Keratinocyte (primary cell): ENCODE results near the gene SC5D. TPM values are rescaled to one million over a fixed set of nuclear protein-coding genes. Genes with fewer than 3 reads are reported as not detected.

ENCODE experiments used
- DNase-seq: peaks from one replicate; pipeline ENCODE4 v3.0.0-alpha.2; 2011; ENCODE audit warnings: low read depth, missing footprints, low spot score
- FAIRE-seq: peaks from 2 replicates; lab custom pipeline; 2011; peaks lifted over from hg19 to GRCh38; lab: Jason Lieb, UNC
- H2AFZ ChIP-seq: 2 replicates; pipeline ENCODE4 v1.6.0; 2012; ENCODE audit warnings: low read length, control low read depth, inconsistent platforms; ENCODE audit not compliant: control insufficient read depth
- H3K27ac ChIP-seq: 2 replicates; pipeline ENCODE4 v1.5.1; 2011; ENCODE audit warnings: low read length; ENCODE audit not compliant: control insufficient read depth, insufficient read depth
- H3K27me3 ChIP-seq: 3 replicates; pipeline ENCODE4 v1.6.0; 2011; ENCODE audit warnings: low read length; ENCODE audit not compliant: control insufficient read depth, insufficient read depth; ENCODE audit errors: extremely low read depth
- H3K36me3 ChIP-seq, 2 experiments: 2 replicates in 1 of 2; 3 replicates in 1 of 2; pipeline ENCODE4 v1.5.1; 2011; ENCODE audit warnings: low read length in 2 of 2, mild to moderate bottlenecking in 1 of 2; ENCODE audit not compliant: control insufficient read depth in 2 of 2, insufficient read depth in 2 of 2; ENCODE audit errors: extremely low read depth in 1 of 2
- H3K4me1 ChIP-seq: 3 replicates; pipeline ENCODE4 v1.5.1; 2011; ENCODE audit warnings: low read length; ENCODE audit not compliant: control insufficient read depth, insufficient read depth; ENCODE audit errors: extremely low read depth
- H3K4me2 ChIP-seq: 3 replicates; pipeline ENCODE4 v1.6.0; 2011; ENCODE audit warnings: low read depth, low read length; ENCODE audit not compliant: control insufficient read depth, insufficient read depth; ENCODE audit errors: extremely low read depth
- H3K4me3 ChIP-seq, 3 experiments: fragments of 200-600 bp in 1 of 3; sonication (generic) in 1 of 3; 2 replicates in 2 of 3; 3 replicates in 1 of 3; pipeline ENCODE4 v1.5.1; 2011 to 2016; ENCODE audit warnings: low read length in 3 of 3, mild to moderate bottlenecking in 3 of 3, control low read depth in 2 of 3, inconsistent platforms in 1 of 3, low read depth in 1 of 3, mixed read lengths in 1 of 3, mixed run types in 1 of 3, moderate library complexity in 1 of 3; ENCODE audit not compliant: control insufficient read depth in 2 of 3, insufficient read depth in 2 of 3; ENCODE audit errors: extremely low read depth in 1 of 3
- H3K79me2 ChIP-seq: 2 replicates; pipeline ENCODE4 v1.6.0; 2012; ENCODE audit warnings: low read length; ENCODE audit not compliant: control insufficient read depth, insufficient read depth
- H3K9ac ChIP-seq: 3 replicates; pipeline ENCODE4 v1.6.0; 2011; ENCODE audit warnings: low read length; ENCODE audit not compliant: control insufficient read depth, insufficient read depth; ENCODE audit errors: extremely low read depth
- H3K9me1 ChIP-seq: 3 replicates; pipeline ENCODE4 v1.6.0; 2011; ENCODE audit warnings: low read length; ENCODE audit not compliant: control insufficient read depth, insufficient read depth; ENCODE audit errors: extremely low read depth
- H3K9me3 ChIP-seq: 2 replicates; pipeline ENCODE4 v1.5.1; 2012; ENCODE audit warnings: low read depth, low read length; ENCODE audit not compliant: control insufficient read depth
- H4K20me1 ChIP-seq: 3 replicates; pipeline ENCODE4 v1.6.0; 2011; ENCODE audit warnings: low read length; ENCODE audit not compliant: control insufficient read depth, insufficient read depth; ENCODE audit errors: extremely low read depth
- EZH2 ChIP-seq: IDR thresholded peaks from one replicate; pipeline ENCODE4 v1.6.1; 2012; ENCODE audit warnings: inconsistent platforms, mild to moderate bottlenecking, low read length, moderate library complexity
- dilution Hi-C: fragments of 300-500 bp; cut with MboI; formaldehyde crosslinking; loops from one replicate; pipeline ENCODE4 v1.7.0; 2020; ENCODE audit warnings: low sequenced_read_pairs; ENCODE audit not compliant: extremely low pct_ligation_motif_present
- polyA plus RNA-seq, 5 experiments: library from polyadenylated mRNA; depleted of rRNA in 3 of 5; stranded (reverse) in 3 of 5; stranded (forward) in 1 of 5; unstranded in 1 of 5; fragments of >200 nt; gene quantifications; 1 replicate in 1 of 5; 2 replicates in 3 of 5; 3 replicates in 1 of 5; pipeline versions ENCODE4 v1.2.1 to v1.2.3, GENCODE V29; 2011 to 2012; ENCODE audit warnings: missing spikeins in 2 of 5, low read depth in 1 of 5, low replicate concordance in 1 of 5
- TF ChIP-seq, protein P1 (sequence below), 3 experiments: IDR thresholded peaks in 1 of 3; conservative IDR thresholded peaks in 1 of 3; optimal IDR thresholded peaks in 1 of 3; 2 replicates in 2 of 3; 3 replicates in 1 of 3; pipeline versions ENCODE3 to v1.5.1; 2011; ENCODE audit warnings: low read length in 3 of 3, mild to moderate bottlenecking in 3 of 3, moderate library complexity in 2 of 3, control low read depth in 1 of 3, inconsistent platforms in 1 of 3; ENCODE audit not compliant: insufficient read depth in 2 of 3; ENCODE audit errors: extremely low read depth in 1 of 3

The SC5D gene
- polyA plus RNA-seq, 1 donor (not counting 4 experiments of a cell fraction or from before 2014, with no cell fraction given), result 273 TPM

DNA sequence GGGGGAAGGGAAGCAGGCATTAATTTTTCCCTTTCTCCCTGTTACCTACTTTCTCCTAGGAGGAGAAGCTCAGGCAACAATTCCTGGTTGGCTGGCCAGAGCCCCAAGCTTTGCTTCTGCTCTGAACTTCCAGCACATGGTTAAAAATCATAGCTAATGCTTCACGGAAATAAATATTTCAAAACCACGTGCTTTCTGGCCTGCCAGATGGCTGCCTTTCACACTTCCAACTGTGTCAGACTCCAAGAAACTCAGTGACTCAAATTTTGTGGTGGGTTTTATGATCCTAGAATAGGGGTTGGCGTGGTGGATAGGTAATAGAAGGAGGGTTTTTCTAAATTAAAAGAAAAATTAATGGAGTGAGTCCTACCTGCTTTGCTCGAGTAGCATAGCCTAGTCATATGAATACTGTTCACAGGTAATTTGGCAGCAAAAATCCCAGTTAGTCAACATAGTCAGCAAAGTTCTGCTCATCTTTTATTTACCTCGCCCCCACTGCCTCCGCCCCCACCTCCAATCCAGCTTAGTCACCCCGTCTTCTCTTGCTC lies 58.6 kb downstream of the SC5D start:
- H3K4me1 ChIP-seq, result no peaks in the 10 kb centered on the region
- no peaks in the 10 kb centered on the region for H3K9me1 ChIP-seq
- dilution Hi-C loops, result no loop called here
- H4K20me1 ChIP-seq, result no peaks in the 10 kb centered on the region
- TF ChIP-seq, protein P1, sequence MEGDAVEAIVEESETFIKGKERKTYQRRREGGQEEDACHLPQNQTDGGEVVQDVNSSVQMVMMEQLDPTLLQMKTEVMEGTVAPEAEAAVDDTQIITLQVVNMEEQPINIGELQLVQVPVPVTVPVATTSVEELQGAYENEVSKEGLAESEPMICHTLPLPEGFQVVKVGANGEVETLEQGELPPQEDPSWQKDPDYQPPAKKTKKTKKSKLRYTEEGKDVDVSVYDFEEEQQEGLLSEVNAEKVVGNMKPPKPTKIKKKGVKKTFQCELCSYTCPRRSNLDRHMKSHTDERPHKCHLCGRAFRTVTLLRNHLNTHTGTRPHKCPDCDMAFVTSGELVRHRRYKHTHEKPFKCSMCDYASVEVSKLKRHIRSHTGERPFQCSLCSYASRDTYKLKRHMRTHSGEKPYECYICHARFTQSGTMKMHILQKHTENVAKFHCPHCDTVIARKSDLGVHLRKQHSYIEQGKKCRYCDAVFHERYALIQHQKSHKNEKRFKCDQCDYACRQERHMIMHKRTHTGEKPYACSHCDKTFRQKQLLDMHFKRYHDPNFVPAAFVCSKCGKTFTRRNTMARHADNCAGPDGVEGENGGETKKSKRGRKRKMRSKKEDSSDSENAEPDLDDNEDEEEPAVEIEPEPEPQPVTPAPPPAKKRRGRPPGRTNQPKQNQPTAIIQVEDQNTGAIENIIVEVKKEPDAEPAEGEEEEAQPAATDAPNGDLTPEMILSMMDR (optimal IDR thresholded peaks at IDR 0.05 in 1 of 3, IDR thresholded peaks at IDR 0.05 in 1 of 3, conservative IDR thresholded peaks at IDR 0.05 in 1 of 3; ENCODE audit: extremely low read depth in 1 of 3, insufficient read depth in 2 of 3, low read length in 3 of 3), result no peak
- TF ChIP-seq EZH2, result no peak
- FAIRE-seq (no peak), DNase-seq (no peak)
- no peak overlapping the region for H3K9ac ChIP-seq
- no peak overlapping the region for H3K27ac ChIP-seq
- no peak overlapping the region for H3K4me2 ChIP-seq
- H3K36me3 ChIP-seq, result no peaks in the 10 kb centered on the region
- no peaks in the 10 kb centered on the region for H3K79me2 ChIP-seq
- peaks cover 3% of the 10 kb centered on the region for H3K27me3 ChIP-seq
- no peak overlapping the region for H3K4me3 ChIP-seq
- no peak overlapping the region for H2AFZ ChIP-seq
- no peaks in the 10 kb centered on the region for H3K9me3 ChIP-seq

DNA sequence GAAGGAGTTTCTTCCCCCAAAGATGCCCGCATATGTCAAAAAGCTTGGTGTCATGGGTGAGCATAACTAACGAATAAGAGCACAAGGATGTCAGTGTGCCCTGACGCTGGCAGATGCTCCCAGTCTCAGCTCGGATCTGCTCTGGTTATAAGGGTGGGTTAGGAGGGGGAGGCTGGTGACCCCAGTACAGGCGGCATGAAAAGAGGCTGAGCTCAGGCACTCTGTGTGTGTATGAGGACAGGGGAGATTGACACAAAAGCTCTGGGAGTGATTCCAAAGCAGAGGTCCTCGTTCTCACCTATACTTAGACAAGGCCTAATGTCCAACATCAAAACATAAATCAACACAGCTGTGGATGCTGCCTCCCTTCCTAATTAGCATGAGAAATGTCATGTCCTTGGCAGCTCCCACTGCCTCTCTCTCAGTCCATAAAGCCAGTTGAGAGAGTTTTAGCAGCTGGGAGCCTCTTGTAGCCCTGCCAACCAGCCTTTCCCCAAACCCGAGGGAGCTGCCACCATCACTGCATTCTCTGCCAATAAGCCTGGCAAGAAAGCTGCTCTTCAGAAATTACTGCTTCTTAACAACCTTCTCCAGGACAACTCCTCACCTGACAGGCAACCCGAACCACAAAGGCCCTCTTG lies 59.8 kb downstream of the SC5D start:
- dilution Hi-C loops, result no loop called here
- no peaks in the 10 kb centered on the region for H3K36me3 ChIP-seq
- no peak overlapping the region for H2AFZ ChIP-seq
- no peaks in the 10 kb centered on the region for H3K4me1 ChIP-seq
- H3K27me3 ChIP-seq, result peaks cover 4% of the 10 kb centered on the region
- no peak overlapping the region for H3K9ac ChIP-seq
- DNase-seq (no peak), FAIRE-seq (no peak)
- H3K4me3 ChIP-seq, result no peak overlapping the region
- H3K9me1 ChIP-seq, result no peaks in the 10 kb centered on the region
- no peak overlapping the region for H3K27ac ChIP-seq
- no peaks in the 10 kb centered on the region for H4K20me1 ChIP-seq
- no peak overlapping the region for H3K4me2 ChIP-seq
- TF ChIP-seq, protein P1 (optimal IDR thresholded peaks at IDR 0.05 in 1 of 3, IDR thresholded peaks at IDR 0.05 in 1 of 3, conservative IDR thresholded peaks at IDR 0.05 in 1 of 3; ENCODE audit: extremely low read depth in 1 of 3, insufficient read depth in 2 of 3, low read length in 3 of 3), result no peak
- TF ChIP-seq EZH2, result no peak
- no peaks in the 10 kb centered on the region for H3K9me3 ChIP-seq
- no peaks in the 10 kb centered on the region for H3K79me2 ChIP-seq
